ENCODE results near the gene HLA-DOA. TPM values are rescaled to one million over a fixed set of nuclear protein-coding genes. Genes with fewer than 3 reads are reported as not detected.

HLA-DOA gene
- total and polyA plus RNA-seq, 2 of the 8 experiments (the other 6 are each of a cell fraction or from before 2014, with no cell fraction given): 23.7 to 89.0 TPM

DNA sequence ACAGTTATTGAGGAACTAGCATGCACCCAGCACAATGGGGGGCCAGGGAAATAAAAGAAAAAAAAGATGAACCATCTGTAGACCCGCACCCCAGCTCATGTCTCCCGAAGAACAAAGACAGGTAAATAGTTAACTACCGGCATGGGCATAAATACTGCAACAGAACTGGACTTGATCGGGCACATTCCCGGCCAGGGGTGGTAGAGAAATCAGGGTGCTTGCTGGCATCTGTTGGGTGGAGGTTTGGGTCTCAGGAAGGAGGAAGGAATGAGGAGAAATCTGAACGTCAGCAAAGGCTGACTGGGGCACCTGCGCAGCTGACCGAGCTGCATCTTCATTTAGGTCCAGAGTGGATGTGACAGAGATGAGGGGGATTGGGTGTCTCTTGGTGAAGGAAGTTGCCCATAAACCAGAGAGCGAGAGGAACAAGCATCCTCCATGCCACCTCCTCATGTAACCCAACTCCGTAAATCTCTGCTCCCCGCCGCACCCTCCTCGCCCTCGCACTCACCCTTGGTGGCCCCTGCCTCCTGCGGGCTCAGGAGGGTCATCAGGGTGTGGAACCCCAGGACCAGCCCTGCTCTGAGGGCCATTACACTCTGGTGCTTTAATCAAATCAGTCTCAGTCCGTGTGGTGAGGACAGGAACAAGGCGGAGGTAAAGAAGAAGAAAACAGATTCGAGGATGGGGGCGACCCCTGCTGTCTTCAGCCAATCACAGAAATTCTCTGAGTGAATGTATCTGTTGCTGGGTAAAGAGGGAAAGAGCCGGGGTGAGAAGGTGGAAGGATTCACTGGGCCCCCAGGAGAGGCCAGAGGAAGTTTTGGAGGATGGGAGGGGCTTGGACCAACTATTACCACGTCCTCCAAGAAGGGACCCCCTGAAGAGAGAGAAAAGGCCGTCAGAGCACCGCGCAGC is at the start of gene HLA-DOA (continued):
- no peak for TF ChIP-seq CTCF (IDR thresholded peaks at IDR 0.05; ENCODE audit: control extremely low read depth in 1 of 3, insufficient read depth in 1 of 3, low read depth in 1 of 3, low read length in 3 of 3)
- TF ChIP-seq RNF2 (IDR thresholded peaks at IDR 0.05; ENCODE audit: borderline replicate concordance, low read depth, low read length, missing control alignments, poor library complexity, severe bottlenecking): no peak
- no peak for TF ChIP-seq E2F6 (IDR thresholded peaks at IDR 0.05)
- TF ChIP-seq TAF1 (IDR thresholded peaks at IDR 0.05; ENCODE audit: low read depth, low read length): peak; percentile 58; the same call in 1 of the 2 replicates
- no peak for TF ChIP-seq MAX (IDR thresholded peaks at IDR 0.05)
- no peak for TF ChIP-seq NRF1 (IDR thresholded peaks at IDR 0.05; ENCODE audit: low read depth, low read length)
- TF ChIP-seq SP4 (IDR thresholded peaks at IDR 0.05; ENCODE audit: low read length): no peak
- TF ChIP-seq CBX8 (IDR thresholded peaks at IDR 0.05; ENCODE audit: borderline replicate concordance, low read depth, low read length): no peak
- no peak for TF ChIP-seq EGR1 (IDR thresholded peaks at IDR 0.05; ENCODE audit: borderline replicate concordance, low read depth, low read length)
- TF ChIP-seq SP1 (IDR thresholded peaks at IDR 0.05; ENCODE audit: low read depth, low read length): peak; percentile 76; the same call in 1 of the 2 replicates
- no peak for TF ChIP-seq SIRT6 (IDR thresholded peaks at IDR 0.05; ENCODE audit: low read length)
- TF ChIP-seq POU5F1 (IDR thresholded peaks at IDR 0.05; ENCODE audit: low read depth, low read length): no peak
- TF ChIP-seq ZNF274 (IDR thresholded peaks at IDR 0.05; ENCODE audit: borderline replicate concordance, extremely low read depth, low read length): no peak
- TF ChIP-seq HDAC6 (IDR thresholded peaks at IDR 0.05; ENCODE audit: low read depth, low read length): no peak

All from H1 (cell line).